22Rv1 (cell line): Measurements from ENCODE around the gene DDX5.

ENCODE experiments used
- ZFX ChIP-seq: fragments of 450-650 bp; IDR thresholded peaks from 2 replicates; pipeline ENCODE4 v1.6.1; 2017; ENCODE audit warnings: antibody characterized with exemption, borderline replicate concordance
- TF ChIP-seq, protein P1 (sequence below): fragments of 450-650 bp; IDR thresholded peaks from 2 replicates; pipeline ENCODE4 v1.5.1; 2017; ENCODE audit warnings: mild to moderate bottlenecking

DNA sequence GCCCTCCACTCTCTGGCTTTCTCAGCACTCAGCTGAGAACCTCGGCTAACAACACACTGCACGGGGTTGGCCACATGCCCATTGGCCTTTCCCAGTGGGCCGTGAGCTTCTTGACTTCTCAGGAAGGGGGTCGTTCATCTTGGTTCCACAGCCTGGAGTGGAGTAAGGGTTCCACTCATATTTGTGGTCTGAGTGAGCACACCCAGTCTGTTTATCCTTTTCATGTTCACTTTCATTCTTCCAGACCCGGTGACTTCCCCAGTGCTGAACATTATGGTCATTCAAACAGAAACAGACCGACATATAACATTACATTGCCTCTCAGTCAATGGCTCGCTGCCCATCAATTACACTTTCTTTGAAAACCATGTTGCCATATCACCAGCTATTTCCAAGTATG, 48.9 kb downstream of the DDX5 start:
- TF ChIP-seq, protein P1, sequence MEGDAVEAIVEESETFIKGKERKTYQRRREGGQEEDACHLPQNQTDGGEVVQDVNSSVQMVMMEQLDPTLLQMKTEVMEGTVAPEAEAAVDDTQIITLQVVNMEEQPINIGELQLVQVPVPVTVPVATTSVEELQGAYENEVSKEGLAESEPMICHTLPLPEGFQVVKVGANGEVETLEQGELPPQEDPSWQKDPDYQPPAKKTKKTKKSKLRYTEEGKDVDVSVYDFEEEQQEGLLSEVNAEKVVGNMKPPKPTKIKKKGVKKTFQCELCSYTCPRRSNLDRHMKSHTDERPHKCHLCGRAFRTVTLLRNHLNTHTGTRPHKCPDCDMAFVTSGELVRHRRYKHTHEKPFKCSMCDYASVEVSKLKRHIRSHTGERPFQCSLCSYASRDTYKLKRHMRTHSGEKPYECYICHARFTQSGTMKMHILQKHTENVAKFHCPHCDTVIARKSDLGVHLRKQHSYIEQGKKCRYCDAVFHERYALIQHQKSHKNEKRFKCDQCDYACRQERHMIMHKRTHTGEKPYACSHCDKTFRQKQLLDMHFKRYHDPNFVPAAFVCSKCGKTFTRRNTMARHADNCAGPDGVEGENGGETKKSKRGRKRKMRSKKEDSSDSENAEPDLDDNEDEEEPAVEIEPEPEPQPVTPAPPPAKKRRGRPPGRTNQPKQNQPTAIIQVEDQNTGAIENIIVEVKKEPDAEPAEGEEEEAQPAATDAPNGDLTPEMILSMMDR, result no peak
- no peak for TF ChIP-seq ZFX
